Activated CD4-positive, alpha-beta T cell treated with anti-CD3 and anti-CD28 coated beads, Interleukin-2, Interleukin-4, amounts not matched to agents 100 ng/mL and 50 ng/mL, durations not matched to agents 16 hours and 8 hours (primary cell): ENCODE results near the gene BCL11B.

Experiments used
- DNase-seq: peaks from one replicate; pipeline ENCODE4 v3.0.0-alpha.2; 2020; ENCODE audit warnings: low spot score

BCL11B gene

DNA sequence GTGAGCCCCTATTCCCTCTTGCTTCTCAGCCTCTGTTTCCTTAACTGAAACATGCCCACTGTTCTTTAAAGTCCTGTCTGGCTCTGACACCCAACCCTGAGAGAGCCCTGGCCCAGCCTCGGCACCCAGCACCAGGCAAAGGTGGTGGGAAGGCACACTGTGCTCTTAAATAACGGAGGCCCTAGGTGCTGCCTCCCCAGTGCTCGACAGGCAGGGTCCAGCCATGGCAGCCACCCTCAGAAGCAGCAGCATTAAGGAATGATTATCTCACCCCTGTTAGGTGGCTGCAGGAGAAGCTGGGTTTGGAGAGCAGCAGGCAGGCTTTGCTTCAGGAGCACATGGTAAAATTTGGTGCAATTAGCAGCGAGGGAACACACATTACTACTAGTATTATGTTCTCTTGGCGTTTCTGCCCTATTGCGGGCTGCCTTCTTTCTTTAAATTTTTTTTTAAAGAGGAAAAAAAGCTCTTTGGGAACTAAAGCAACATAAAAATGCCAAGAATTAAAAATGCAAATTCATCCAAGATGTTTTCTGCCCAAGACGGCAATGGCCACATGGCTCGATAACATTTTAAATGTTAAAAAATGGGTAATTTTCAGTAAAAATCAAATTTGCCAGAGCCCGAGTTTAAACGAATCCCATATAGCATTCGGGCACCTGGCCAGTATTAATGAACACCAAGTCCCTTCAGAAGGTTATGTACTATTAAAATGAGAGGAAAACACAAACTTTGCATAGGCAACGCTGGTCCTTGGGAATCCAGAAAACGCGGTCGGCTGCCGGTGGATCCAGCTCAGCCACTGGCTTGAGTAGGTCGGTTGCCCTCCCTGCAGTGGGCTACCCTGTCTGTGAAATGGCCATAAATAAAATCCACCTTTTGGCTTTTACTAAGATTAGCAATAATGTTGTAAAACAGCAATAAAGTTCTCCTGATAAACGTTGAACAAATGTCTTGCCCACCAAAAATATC, 152.2 kb downstream of the BCL11B start:
- no peak for DNase-seq
